ENCODE results near the gene FEZ2.

GRCh38 chr2:36615222-36615621 is 17.3 kb upstream of the FEZ2 start:
- TF ChIP-seq CTCF (IDR thresholded peaks at IDR 0.05), result no peak
- TF ChIP-seq POLR2A (IDR thresholded peaks at IDR 0.05; ENCODE audit: low read length), result no peak
- no peak for TF ChIP-seq MAFK (IDR thresholded peaks at IDR 0.05; ENCODE audit: partially characterized antibody)
- no peak for TF ChIP-seq HOXA7 (CRISPR knock-in tag; IDR thresholded peaks at IDR 0.05)
- no peak for TF ChIP-seq FOSL2 (IDR thresholded peaks at IDR 0.05)
- TF ChIP-seq FOSL2 (CRISPR knock-in tag; IDR thresholded peaks at IDR 0.05), result peak; percentile 46; the same call in 1 of the 2 replicates
- no peak for TF ChIP-seq ZSCAN20 (CRISPR knock-in tag; IDR thresholded peaks at IDR 0.05)
- TF ChIP-seq ZC3H11A (IDR thresholded peaks at IDR 0.05), result no peak
- no peak for TF ChIP-seq EP300 (IDR thresholded peaks at IDR 0.05)
- TF ChIP-seq CEBPB (IDR thresholded peaks at IDR 0.05), result no peak

All from A549 (cell line).